Measurements from ENCODE around the gene FBXO40.

- no peak for TF ChIP-seq CTCF (conservative IDR thresholded peaks at IDR 0.05 in 1 of 2, IDR thresholded peaks at IDR 0.05 in 1 of 2; ENCODE audit: extremely low read depth in 1 of 2, insufficient read depth in 1 of 2, low read depth in 1 of 2, low read length in 2 of 2)
- TF ChIP-seq EZH2 (IDR thresholded peaks at IDR 0.05; ENCODE audit: borderline replicate concordance, low read length), result no peak
These were observed 47.9 kb downstream of the FBXO40 start for GRCh38 chr3:121641127-121641526.

All from mammary epithelial cell (primary cell).